Mucosa of stomach (tissue), 1 donor: ENCODE results near the gene DGKE.

Experiments used
- H3K27me3 ChIP-seq: one replicate; pipeline ENCODE4 v1.7.0; 2013; ENCODE audit warnings: mild to moderate bottlenecking, low read length; ENCODE audit not compliant: control insufficient read depth, insufficient read depth
- H3K36me3 ChIP-seq: one replicate; pipeline ENCODE4 v1.7.0; 2013; ENCODE audit warnings: low read length; ENCODE audit not compliant: control insufficient read depth, insufficient read depth
- H3K4me1 ChIP-seq: one replicate; pipeline ENCODE4 v1.7.0; 2013; ENCODE audit warnings: mild to moderate bottlenecking, low read length; ENCODE audit not compliant: control insufficient read depth, insufficient read depth
- H3K4me3 ChIP-seq: one replicate; pipeline ENCODE4 v1.7.0; 2013; ENCODE audit warnings: low read length
- H3K9ac ChIP-seq: one replicate; pipeline ENCODE4 v1.7.0; 2013; ENCODE audit warnings: mild to moderate bottlenecking, low read length, moderate library complexity
- H3K9me3 ChIP-seq: one replicate; pipeline ENCODE4 v1.7.0; 2013; ENCODE audit warnings: mild to moderate bottlenecking, low read length, moderate library complexity; ENCODE audit not compliant: control insufficient read depth
- donor health status: Pancreatic carcinoma.

Gene DGKE

GRCh38 chr17:56819431-56820145 is 14.4 kb upstream of the DGKE start:
- no peak overlapping the region for H3K4me3 ChIP-seq
- H3K9me3 ChIP-seq: no peaks in the 10 kb centered on the region
- H3K36me3 ChIP-seq: no peaks in the 10 kb centered on the region
- peak overlapping the region; percentile 17 for H3K9ac ChIP-seq
- H3K4me1 ChIP-seq: peaks cover 4% of the 10 kb centered on the region
- H3K27me3 ChIP-seq: peaks cover 9% of the 10 kb centered on the region

- Histone ChIP-seq H3K9ac (no peak overlapping the region), H3K4me3 (no peak overlapping the region), H3K4me1 (peaks cover 4% of the 10 kb centered on the region), H3K36me3 (no peaks in the 10 kb centered on the region), H3K27me3 (peaks cover 9% of the 10 kb centered on the region), H3K9me3 (no peaks in the 10 kb centered on the region)
Observed at GRCh38 chr17:56820207-56820606, 13.7 kb upstream of the DGKE start.

DNA sequence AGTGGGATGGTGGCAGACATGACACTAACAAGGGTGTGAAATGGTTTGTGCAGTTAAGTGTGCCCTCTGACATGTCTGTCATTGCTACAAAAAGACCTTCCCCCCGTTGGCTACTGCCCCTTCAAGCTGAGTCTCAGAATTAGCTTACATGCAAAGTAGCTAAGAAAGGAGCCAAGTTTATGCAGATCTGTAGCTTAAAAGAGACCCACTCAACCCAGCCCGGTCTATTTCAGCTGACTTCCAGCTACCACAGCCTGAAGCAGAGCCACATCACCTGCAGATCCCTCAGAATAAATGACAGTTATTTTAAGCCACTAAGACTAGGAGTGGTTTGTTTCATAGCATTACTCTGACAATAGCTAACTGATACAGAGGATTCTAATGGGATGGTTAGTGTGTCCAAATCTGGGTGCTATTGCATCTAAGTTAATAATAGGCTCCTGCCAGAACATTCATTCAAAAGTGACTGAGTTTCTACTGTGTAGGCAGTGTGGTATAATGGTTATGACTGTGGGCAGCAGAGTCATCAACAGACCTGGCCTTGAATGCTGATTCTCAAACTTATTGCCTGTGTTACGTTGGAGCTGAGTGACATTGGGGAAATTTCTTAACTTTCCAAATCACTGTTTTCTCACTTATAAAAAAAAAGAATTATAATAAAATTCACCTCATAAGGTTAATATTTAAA is 12.0 kb upstream of the DGKE start:
- no peaks in the 10 kb centered on the region for H3K36me3 ChIP-seq
- no peak overlapping the region for H3K9ac ChIP-seq
- no peaks in the 10 kb centered on the region for H3K9me3 ChIP-seq
- no peak overlapping the region for H3K4me3 ChIP-seq
- peaks cover 6% of the 10 kb centered on the region for H3K4me1 ChIP-seq
- H3K27me3 ChIP-seq: peaks cover 9% of the 10 kb centered on the region

GRCh38 chr17:56822725-56823124 is 11.2 kb upstream of the DGKE start:
- no peaks in the 10 kb centered on the region for H3K9me3 ChIP-seq
- peaks cover 9% of the 10 kb centered on the region for H3K27me3 ChIP-seq
- no peak overlapping the region for H3K4me3 ChIP-seq
- H3K36me3 ChIP-seq: no peaks in the 10 kb centered on the region
- H3K9ac ChIP-seq: no peak overlapping the region
- peaks cover 6% of the 10 kb centered on the region for H3K4me1 ChIP-seq

- Histone ChIP-seq H3K9ac (no peak overlapping the region), H3K36me3 (no peaks in the 10 kb centered on the region), H3K4me3 (no peak overlapping the region), H3K4me1 (peaks cover 6% of the 10 kb centered on the region), H3K9me3 (no peaks in the 10 kb centered on the region), H3K27me3 (peaks cover 9% of the 10 kb centered on the region)
Observed at GRCh38 chr17:56823848-56824247, 10.1 kb upstream of the DGKE start.

- Histone ChIP-seq H3K4me1 (peaks cover 6% of the 10 kb centered on the region), H3K4me3 (no peak overlapping the region), H3K36me3 (no peaks in the 10 kb centered on the region), H3K9ac (no peak overlapping the region), H3K27me3 (peaks cover 9% of the 10 kb centered on the region), H3K9me3 (no peaks in the 10 kb centered on the region)
Observed at GRCh38 chr17:56824503-56824902, 9.4 kb upstream of the DGKE start.

GRCh38 chr17:56826611-56827414 is 7.1 kb upstream of the DGKE start:
- Histone ChIP-seq H3K9me3 (no peaks in the 10 kb centered on the region), H3K4me3 (no peak overlapping the region), H3K36me3 (no peaks in the 10 kb centered on the region), H3K27me3 (peaks cover 6% of the 10 kb centered on the region), H3K4me1 (peaks cover 6% of the 10 kb centered on the region), H3K9ac (no peak overlapping the region)

- Histone ChIP-seq H3K4me3 (no peak overlapping the region), H3K9ac (no peak overlapping the region), H3K36me3 (no peaks in the 10 kb centered on the region), H3K4me1 (peaks cover 10% of the 10 kb centered on the region), H3K9me3 (no peaks in the 10 kb centered on the region), H3K27me3 (no peaks in the 10 kb centered on the region)
Observed at GRCh38 chr17:56830726-56831368, 3.1 kb upstream of the DGKE start.

DNA sequence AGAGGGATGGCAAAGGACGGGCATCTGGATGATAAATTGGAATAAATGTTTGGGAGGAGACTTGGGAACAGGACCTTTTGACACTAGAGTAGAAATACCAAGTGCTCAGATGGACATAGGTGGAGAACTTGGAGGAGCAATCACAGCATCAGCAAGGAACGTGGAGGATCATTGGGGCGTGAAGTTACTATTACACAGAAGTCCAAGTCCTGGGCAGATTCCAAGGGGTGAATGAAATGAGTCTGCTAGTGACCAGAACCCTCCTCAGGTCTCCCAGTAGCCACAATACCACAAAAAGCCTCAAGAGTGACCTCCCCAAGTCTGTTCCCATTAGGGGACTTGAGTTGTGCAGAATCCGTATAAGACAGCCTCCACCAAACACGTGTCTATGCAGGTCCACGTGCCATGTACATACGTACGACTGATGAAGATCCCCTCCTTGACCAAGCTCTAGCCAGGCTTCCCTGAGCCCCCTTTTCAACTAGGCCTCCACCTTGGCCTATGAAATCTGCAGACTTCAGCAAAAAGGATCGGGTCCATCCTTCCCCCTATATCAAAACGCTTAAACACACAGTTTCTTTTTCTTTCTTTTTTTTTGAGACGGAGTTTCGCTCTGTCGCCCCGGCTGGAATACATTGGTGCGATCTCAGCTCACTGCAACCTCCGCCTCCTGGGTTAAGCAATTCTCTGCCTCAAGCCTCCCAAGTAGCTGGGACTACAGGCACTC is 2.4 kb upstream of the DGKE start:
- H3K27me3 ChIP-seq: no peaks in the 10 kb centered on the region
- no peaks in the 10 kb centered on the region for H3K36me3 ChIP-seq
- no peak overlapping the region for H3K9ac ChIP-seq
- H3K4me3 ChIP-seq: no peak overlapping the region
- no peaks in the 10 kb centered on the region for H3K9me3 ChIP-seq
- H3K4me1 ChIP-seq: peaks cover 10% of the 10 kb centered on the region

- Histone ChIP-seq H3K36me3 (no peaks in the 10 kb centered on the region), H3K9me3 (no peaks in the 10 kb centered on the region), H3K4me1 (peaks cover 7% of the 10 kb centered on the region), H3K4me3 (no peak overlapping the region), H3K27me3 (no peaks in the 10 kb centered on the region), H3K9ac (no peak overlapping the region)
Observed at GRCh38 chr17:56832446-56832845, 1.5 kb upstream of the DGKE start.

GRCh38 chr17:56833057-56833808 is 718 bp upstream of the DGKE start:
- peak overlapping the region; percentile 49 for H3K4me3 ChIP-seq
- H3K9me3 ChIP-seq: no peaks in the 10 kb centered on the region
- H3K9ac ChIP-seq: peak overlapping the region; percentile 29
- H3K27me3 ChIP-seq: no peaks in the 10 kb centered on the region
- peaks cover 7% of the 10 kb centered on the region for H3K4me1 ChIP-seq
- no peaks in the 10 kb centered on the region for H3K36me3 ChIP-seq
